ENCODE results near the gene AMOT. TPM values are rescaled to one million over a fixed set of nuclear protein-coding genes. Genes with fewer than 3 reads are reported as not detected.

AMOT gene
- total and polyA plus RNA-seq, 2 of the 4 experiments (the other 2 are of a cell fraction), result 4.7 to 9.1 TPM

DNA sequence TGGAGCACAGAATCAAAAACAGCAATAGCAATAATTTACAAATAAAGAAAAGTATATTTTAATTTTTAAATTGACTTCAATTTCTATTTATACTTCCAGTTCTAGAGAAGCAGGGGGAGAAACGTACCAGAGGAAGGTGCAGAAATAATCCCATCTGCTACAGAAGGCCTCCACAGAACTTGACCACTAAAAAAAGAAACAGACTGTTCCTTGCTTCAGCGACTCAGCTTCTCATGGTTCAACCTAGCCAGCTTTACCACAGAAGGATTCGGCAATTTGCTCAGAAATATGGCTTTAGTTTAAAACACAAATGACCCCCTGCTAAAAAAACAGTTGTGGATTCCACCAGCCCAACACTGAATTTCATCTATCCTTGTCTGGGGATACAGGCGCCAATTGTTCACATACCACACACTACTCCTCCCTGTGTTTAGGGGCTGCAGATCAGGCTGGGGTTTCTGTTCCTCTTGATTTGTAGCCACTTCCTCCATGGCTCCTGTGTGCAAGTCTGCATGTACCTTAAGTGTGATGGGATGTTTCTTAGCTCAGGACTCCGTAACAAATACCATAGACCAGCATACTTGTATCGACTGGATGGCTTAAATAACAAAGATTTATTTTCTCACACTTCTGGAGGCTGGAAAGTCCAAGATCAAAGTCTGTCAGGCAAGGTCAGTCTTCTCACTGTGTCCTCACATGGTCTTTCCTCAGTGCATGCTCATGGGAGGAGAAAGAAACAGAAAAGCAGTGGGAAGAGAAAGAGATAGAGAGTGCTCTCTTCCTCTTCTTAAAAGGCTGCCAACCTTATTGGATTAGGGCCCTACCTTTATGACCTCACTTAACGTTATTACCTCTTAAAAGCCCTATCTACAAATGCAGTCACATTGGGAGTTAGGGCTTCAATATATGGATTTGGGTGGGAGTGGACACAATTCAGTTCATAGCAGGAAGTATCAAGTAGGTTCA, 79.1 kb downstream of the AMOT start:
- WGBS, 2 experiments (ENCODE audit: extremely low coverage in 2 of 2, insufficient read length in 1 of 2), result no CpG with 5 or more reads among the region's 7 CpGs

More for the DNA sequence above, 79.1 kb downstream of the AMOT start:
- Histone ChIP-seq H3K23ac (ENCODE audit: low read depth, low read length) (no peak overlapping the region), H3K9me1 (ENCODE audit: insufficient read depth, low read length) (no peaks in the 10 kb centered on the region), H3K36me3 (ENCODE audit: control insufficient read depth, insufficient read depth, low read length) (no peaks in the 10 kb centered on the region), H3K18ac (ENCODE audit: low read depth, low read length) (no peak overlapping the region), H2AFZ (replicated peaks; ENCODE audit: low read length, poor library complexity) (no peak overlapping the region), H3K4me1 (ENCODE audit: control insufficient read depth, insufficient read depth, low read length) (peaks cover 2% of the 10 kb centered on the region; the same call in 1 of the 2 replicates), H3K56ac (ENCODE audit: extremely low read depth, insufficient read depth, low read length) (no peak overlapping the region), H2BK15ac (ENCODE audit: low read depth, low read length) (no peak overlapping the region), H2BK120ac (ENCODE audit: low read depth, low read length) (no peak overlapping the region), H3K9me3 (ENCODE audit: control insufficient read depth, insufficient read depth, low read length) (no peaks in the 10 kb centered on the region), H2AK5ac (ENCODE audit: low read depth, low read length) (no peak overlapping the region), H3K79me1 (ENCODE audit: low read depth in 1 of 2, low read length in 2 of 2) (no peaks in the 10 kb centered on the region), H3K4me2 (ENCODE audit: low read depth, low read length) (no peak overlapping the region), H4K8ac (ENCODE audit: low read depth in 2 of 2, low read length in 2 of 2) (no peak overlapping the region), H3K27me3 (ENCODE audit: control insufficient read depth, insufficient read depth, low read length) (peaks cover 12% of the 10 kb centered on the region), H4K20me1 (ENCODE audit: insufficient read depth, low read length) (no peaks in the 10 kb centered on the region), H4K91ac (ENCODE audit: insufficient read depth, low read depth, low read length) (no peak overlapping the region), H3K9ac (ENCODE audit: low read depth, low read length) (no peak overlapping the region), H4K5ac (ENCODE audit: low read depth, low read length) (no peak overlapping the region), H3K4ac (ENCODE audit: low read depth, low read length) (no peak overlapping the region), H3K14ac (replicated peaks; ENCODE audit: low read depth, low read length) (no peak overlapping the region), H2AK9ac (replicated peaks; ENCODE audit: low read depth, low read length, poor library complexity) (no peak overlapping the region), H3K4me3 (ENCODE audit: insufficient read depth, low read depth, low read length) (no peak overlapping the region), H3K27ac (ENCODE audit: insufficient read depth, low read length) (no peak overlapping the region), H2BK5ac (ENCODE audit: low read depth, low read length, poor library complexity, severe bottlenecking) (no peak overlapping the region), H2BK20ac (ENCODE audit: low read depth, low read length) (no peak overlapping the region)
- CTCF ChIA-PET, result no interaction called here
- BruUV-seq (replicated peaks), result no TSS peak
- DNase-seq (no peak), ATAC-seq (ENCODE audit: low read depth) (no peak)
- in situ Hi-C loops (cut with MboI; ENCODE audit: low sequenced_read_pairs), result no loop called here
- POLR2A ChIA-PET (ENCODE audit: unreplicated experiment), result no interaction called here
- dilution Hi-C loops (cut with HindIII; ENCODE audit: low sequenced_read_pairs, unreplicated experiment), result no loop called here
- no peak for TF ChIP-seq MXI1 (IDR thresholded peaks at IDR 0.05; ENCODE audit: borderline replicate concordance, low read depth, low read length)
- TF ChIP-seq RFX5 (IDR thresholded peaks at IDR 0.05; ENCODE audit: low read depth, low read length), result no peak
- no peak for TF ChIP-seq MAFK (IDR thresholded peaks at IDR 0.05; ENCODE audit: low read depth, low read length)
- TF ChIP-seq BHLHE40 (IDR thresholded peaks at IDR 0.05; ENCODE audit: low read depth, low read length), result no peak
- TF ChIP-seq CHD1 (IDR thresholded peaks at IDR 0.05; ENCODE audit: low read depth, low read length), result no peak
- TF ChIP-seq RAD21 (IDR thresholded peaks at IDR 0.05; ENCODE audit: low read length), result no peak
- TF ChIP-seq CTCF (conservative IDR thresholded peaks at IDR 0.05; ENCODE audit: low read depth, low read length), result no peak
- TF ChIP-seq POLR2A (IDR thresholded peaks at IDR 0.05; ENCODE audit: low read depth, low read length), result no peak
- no peak for TF ChIP-seq USF2 (IDR thresholded peaks at IDR 0.05; ENCODE audit: low read depth, low read length)
- TF ChIP-seq CEBPB (IDR thresholded peaks at IDR 0.05; ENCODE audit: low read depth, low read length), result no peak
- intact Hi-C loops (cut with micrococcal nuclease), result no loop called here
